Subcutaneous abdominal adipose tissue (tissue), 5 donors: ENCODE results near the gene KIAA0408.
"Not testable (repeated sequence)": the region's sequence is repeated elsewhere in the genome, so short reads cannot be mapped to it uniquely, and the experiment has no call there.

Source experiments
- H3K27ac ChIP-seq: one replicate; pipeline ENCODE4 v1.7.0; 2013; ENCODE audit warnings: low read depth, mild to moderate bottlenecking, inconsistent platforms, low read length, moderate library complexity
- H3K27me3 ChIP-seq, 5 donors: one replicate each; pipeline ENCODE4 v1.7.0; 2013; ENCODE audit warnings: low read length in 5 of 5, inconsistent platforms in 1 of 5; ENCODE audit not compliant: control insufficient read depth in 5 of 5, insufficient read depth in 4 of 5
- H3K36me3 ChIP-seq, 5 donors: one replicate each; pipeline ENCODE4 v1.7.0; 2013; ENCODE audit warnings: low read length in 5 of 5; ENCODE audit not compliant: control insufficient read depth in 5 of 5, insufficient read depth in 5 of 5
- H3K4me1 ChIP-seq, 5 donors: one replicate each; pipeline ENCODE4 v1.7.0; 2013; ENCODE audit warnings: low read length in 5 of 5, mild to moderate bottlenecking in 3 of 5, moderate library complexity in 1 of 5; ENCODE audit not compliant: control insufficient read depth in 5 of 5, insufficient read depth in 5 of 5
- H3K4me3 ChIP-seq, 5 donors: one replicate each; pipeline ENCODE4 v1.7.0; 2013; ENCODE audit warnings: low read length in 5 of 5, low read depth in 1 of 5
- H3K9ac ChIP-seq, 5 donors: one replicate each; pipeline ENCODE4 v1.7.0; 2013; ENCODE audit warnings: low read length in 5 of 5, mild to moderate bottlenecking in 4 of 5, moderate library complexity in 3 of 5
- H3K9me3 ChIP-seq, 5 donors: one replicate each; pipeline ENCODE4 v1.7.0; 2013; ENCODE audit warnings: low read length in 5 of 5; ENCODE audit not compliant: control insufficient read depth in 5 of 5
- donor health status: healthy.
- donor health status: healthy.
- donor health status: healthy.
- donor health status: healthy.
- donor health status: healthy.

Gene KIAA0408

GRCh38 chr6:127452803-127453202 lies 6.4 kb downstream of the KIAA0408 start:
- H3K4me3 ChIP-seq = no peak overlapping the region
- peaks cover 0 to 51% (median 20%) of the 10 kb centered on the region in 5 donors for H3K4me1 ChIP-seq
- peak overlapping the region; percentile 90 for H3K27ac ChIP-seq

GRCh38 chr6:127451388-127451787 lies 7.8 kb downstream of the KIAA0408 start:
- H3K27me3 ChIP-seq = no peaks in the 10 kb centered on the region
- peaks cover 3 to 29% (median 21%) of the 10 kb centered on the region in 5 donors for H3K36me3 ChIP-seq
- H3K4me1 ChIP-seq = peaks cover 0 to 44% (median 8%) of the 10 kb centered on the region in 5 donors
- no peaks in the 10 kb centered on the region for H3K9me3 ChIP-seq
- no peak overlapping the region for H3K9ac ChIP-seq
- no peak overlapping the region for H3K4me3 ChIP-seq
- H3K27ac ChIP-seq = no peak overlapping the region

More at GRCh38 chr6:127452803-127453202, 6.4 kb downstream of the KIAA0408 start:
- Histone ChIP-seq H3K36me3 (peaks cover 0 to 20% (median 9%) of the 10 kb centered on the region in 5 donors), H3K9me3 (no peaks in the 10 kb centered on the region), H3K27me3 (no peaks in the 10 kb centered on the region), H3K9ac (no peak overlapping the region)

GRCh38 chr6:127447780-127448179 lies 11.4 kb downstream of the KIAA0408 start:
- no peak overlapping the region for H3K9ac ChIP-seq
- H3K4me3 ChIP-seq = no peak overlapping the region
- H3K4me1 ChIP-seq = peaks cover 0 to 13% (median 0%) of the 10 kb centered on the region in 5 donors
- no peaks in the 10 kb centered on the region for H3K9me3 ChIP-seq
- H3K27me3 ChIP-seq = no peaks in the 10 kb centered on the region
- H3K36me3 ChIP-seq = peaks cover 3 to 41% (median 25%) of the 10 kb centered on the region in 5 donors
- peak overlapping the region; percentile 61 for H3K27ac ChIP-seq

- Histone ChIP-seq H3K9ac (no peak overlapping the region), H3K9me3 (no peaks in the 10 kb centered on the region), H3K27me3 (no peaks in the 10 kb centered on the region), H3K36me3 (peaks cover 3 to 47% (median 25%) of the 10 kb centered on the region in 5 donors), H3K4me1 (peaks cover 0 to 9% (median 0%) of the 10 kb centered on the region in 5 donors), H3K4me3 (no peak overlapping the region), H3K27ac (peak overlapping the region; percentile 61)
Measured at GRCh38 chr6:127446356-127446755, 12.8 kb downstream of the KIAA0408 start.

GRCh38 chr6:127441881-127442280 lies 17.3 kb downstream of the KIAA0408 start:
- Histone ChIP-seq H3K9me3 (no peaks in the 10 kb centered on the region), H3K27me3 (no peaks in the 10 kb centered on the region), H3K36me3 (peaks cover 0 to 26% (median 7%) of the 10 kb centered on the region in 5 donors), H3K27ac (no peak overlapping the region), H3K4me3 (no peak overlapping the region), H3K9ac (no peak overlapping the region), H3K4me1 (peaks cover 0 to 7% (median 0%) of the 10 kb centered on the region in 5 donors)

- H3K36me3 ChIP-seq = peaks cover 0 to 21% (median 5%) of the 10 kb centered on the region in 5 donors
- no peaks in the 10 kb centered on the region for H3K9me3 ChIP-seq
- no peak overlapping the region for H3K4me3 ChIP-seq
- no peaks in the 10 kb centered on the region for H3K27me3 ChIP-seq
- peaks cover 0 to 2% (median 0%) of the 10 kb centered on the region in 5 donors for H3K4me1 ChIP-seq
- no peak overlapping the region for H3K27ac ChIP-seq
- H3K9ac ChIP-seq = no peak overlapping the region
Measured at GRCh38 chr6:127439718-127440117, 19.5 kb downstream of the KIAA0408 start.

GRCh38 chr6:127436578-127437110 lies 22.5 kb downstream of the KIAA0408 start:
- Histone ChIP-seq H3K4me1 (peaks cover 0 to 2% (median 0%) of the 10 kb centered on the region in 5 donors), H3K9ac (no peak overlapping the region), H3K27me3 (no peaks in the 10 kb centered on the region), H3K9me3 (no peaks in the 10 kb centered on the region), H3K27ac (no peak overlapping the region), H3K36me3 (peaks cover 0 to 3% (median 0%) of the 10 kb centered on the region in 5 donors), H3K4me3 (no peak overlapping the region)

DNA sequence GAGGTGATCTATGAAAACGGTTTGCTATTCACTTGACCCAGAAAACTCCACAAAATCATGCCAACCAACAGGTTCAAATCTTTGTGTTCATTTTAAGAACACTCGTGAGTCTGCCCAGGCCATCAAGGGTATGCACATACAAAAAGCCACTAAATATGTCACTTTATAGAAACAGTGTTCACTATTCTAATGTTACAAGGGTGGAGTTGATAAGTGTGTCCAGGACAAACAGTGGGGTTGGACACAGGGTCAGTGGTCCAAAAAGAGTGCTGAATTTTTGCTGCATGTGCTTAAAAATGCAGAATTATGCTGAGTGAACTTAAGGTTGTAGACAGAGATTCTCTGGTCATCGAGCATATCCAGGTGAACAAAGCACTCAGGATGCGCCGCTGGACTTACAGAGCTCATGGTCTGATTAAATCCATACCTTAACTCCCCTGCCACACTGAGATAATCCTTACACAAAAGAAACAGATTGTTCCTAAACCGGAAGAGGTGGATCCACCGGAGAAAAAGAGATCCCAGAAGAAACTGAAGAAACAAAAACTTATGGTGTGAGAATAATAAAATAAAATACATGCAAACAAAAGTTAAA lies 23.5 kb downstream of the KIAA0408 start:
- no peak overlapping the region for H3K9ac ChIP-seq
- H3K36me3 ChIP-seq = peaks cover 0 to 1% (median 0%) of the 10 kb centered on the region in 5 donors

GRCh38 chr6:127434651-127435050 lies 24.5 kb downstream of the KIAA0408 start:
- H3K9me3 ChIP-seq = no peaks in the 10 kb centered on the region
- no peak overlapping the region for H3K9ac ChIP-seq
- no peaks in the 10 kb centered on the region for H3K27me3 ChIP-seq
- H3K4me3 ChIP-seq = no peak overlapping the region
- H3K4me1 ChIP-seq = peaks cover 0 to 2% (median 0%) of the 10 kb centered on the region in 5 donors
- H3K27ac ChIP-seq = no peak overlapping the region
- H3K36me3 ChIP-seq = no peaks in the 10 kb centered on the region

More for the DNA sequence above, 23.5 kb downstream of the KIAA0408 start:
- Histone ChIP-seq H3K27me3 (no peaks in the 10 kb centered on the region), H3K9me3 (no peaks in the 10 kb centered on the region), H3K27ac (no peak overlapping the region), H3K4me1 (peaks cover 0 to 2% (median 0%) of the 10 kb centered on the region in 5 donors), H3K4me3 (no peak overlapping the region)

- not testable (repeated sequence) for H3K27me3 ChIP-seq, H3K4me3 ChIP-seq, H3K27ac ChIP-seq, H3K9me3 ChIP-seq, H3K4me1 ChIP-seq, H3K9ac ChIP-seq, H3K36me3 ChIP-seq
Measured at GRCh38 chr6:127428562-127428961, 30.6 kb downstream of the KIAA0408 start.
